Measurements from ENCODE around the gene DPP6.

The DPP6 gene

GRCh38 chr7:154409703-154410311 is 357.6 kb downstream of the DPP6 start:
- H3K27ac ChIP-seq, result no peak overlapping the region
- TF ChIP-seq CTCF (conservative IDR thresholded peaks at IDR 0.05), result no peak

- no peak for TF ChIP-seq CTCF (conservative IDR thresholded peaks at IDR 0.05)
- H3K27ac ChIP-seq, result no peak overlapping the region
Measured at GRCh38 chr7:154412105-154412504, 359.9 kb downstream of the DPP6 start.

- H3K27ac ChIP-seq, result no peak overlapping the region
- TF ChIP-seq CTCF (conservative IDR thresholded peaks at IDR 0.05), result no peak
Measured at GRCh38 chr7:154415709-154416399, 363.7 kb downstream of the DPP6 start.

GRCh38 chr7:154416714-154417113 is 364.5 kb downstream of the DPP6 start:
- no peak for TF ChIP-seq CTCF (conservative IDR thresholded peaks at IDR 0.05)
- no peak overlapping the region for H3K27ac ChIP-seq

- TF ChIP-seq CTCF (conservative IDR thresholded peaks at IDR 0.05), result no peak
- no peak overlapping the region for H3K27ac ChIP-seq
Measured at GRCh38 chr7:154419344-154419743, 367.1 kb downstream of the DPP6 start.

- no peak for TF ChIP-seq CTCF (conservative IDR thresholded peaks at IDR 0.05)
Measured at GRCh38 chr7:154423231-154423630, 371.0 kb downstream of the DPP6 start.

GRCh38 chr7:154424350-154424749 is 372.2 kb downstream of the DPP6 start:
- TF ChIP-seq CTCF (conservative IDR thresholded peaks at IDR 0.05), result no peak
- peak overlapping the region; percentile 78 for H3K27ac ChIP-seq

More at GRCh38 chr7:154423231-154423630, 371.0 kb downstream of the DPP6 start:
- H3K27ac ChIP-seq, result peak overlapping the region; percentile 78

All from VCaP (cell line).